Measurements from ENCODE around the gene NUP93.

Gene NUP93

DNA sequence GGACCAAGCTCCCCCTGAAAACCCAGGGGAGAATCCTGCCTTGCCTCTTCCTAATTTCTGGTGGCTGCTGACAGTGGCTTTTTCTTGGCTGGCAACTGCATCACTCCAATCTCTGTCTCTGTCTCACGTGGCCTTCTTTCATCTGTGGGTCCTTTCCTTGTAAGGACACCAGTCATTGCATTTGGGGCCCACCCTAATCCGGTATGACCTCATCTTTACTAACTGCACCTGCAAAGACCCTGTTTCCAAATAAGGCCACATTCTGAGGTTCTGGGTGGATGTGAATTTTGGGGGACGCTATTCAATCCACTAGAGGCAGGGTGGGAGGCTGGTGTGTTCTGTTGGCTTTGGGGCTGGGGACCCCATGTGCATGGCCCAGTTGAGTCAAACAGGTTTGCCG lies 146.1 kb downstream of the NUP93 start:
- no peak overlapping the region for H3K4me3 ChIP-seq
- H3K36me3 ChIP-seq = no peaks in the 10 kb centered on the region
- H3K27ac ChIP-seq = no peak overlapping the region
- intact Hi-C loops (cut with DNase I; ENCODE audit: low total_unique reads) = no loop called here
- TF ChIP-seq, protein P1, sequence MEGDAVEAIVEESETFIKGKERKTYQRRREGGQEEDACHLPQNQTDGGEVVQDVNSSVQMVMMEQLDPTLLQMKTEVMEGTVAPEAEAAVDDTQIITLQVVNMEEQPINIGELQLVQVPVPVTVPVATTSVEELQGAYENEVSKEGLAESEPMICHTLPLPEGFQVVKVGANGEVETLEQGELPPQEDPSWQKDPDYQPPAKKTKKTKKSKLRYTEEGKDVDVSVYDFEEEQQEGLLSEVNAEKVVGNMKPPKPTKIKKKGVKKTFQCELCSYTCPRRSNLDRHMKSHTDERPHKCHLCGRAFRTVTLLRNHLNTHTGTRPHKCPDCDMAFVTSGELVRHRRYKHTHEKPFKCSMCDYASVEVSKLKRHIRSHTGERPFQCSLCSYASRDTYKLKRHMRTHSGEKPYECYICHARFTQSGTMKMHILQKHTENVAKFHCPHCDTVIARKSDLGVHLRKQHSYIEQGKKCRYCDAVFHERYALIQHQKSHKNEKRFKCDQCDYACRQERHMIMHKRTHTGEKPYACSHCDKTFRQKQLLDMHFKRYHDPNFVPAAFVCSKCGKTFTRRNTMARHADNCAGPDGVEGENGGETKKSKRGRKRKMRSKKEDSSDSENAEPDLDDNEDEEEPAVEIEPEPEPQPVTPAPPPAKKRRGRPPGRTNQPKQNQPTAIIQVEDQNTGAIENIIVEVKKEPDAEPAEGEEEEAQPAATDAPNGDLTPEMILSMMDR (IDR thresholded peaks at IDR 0.05) = no peak
- no peaks in the 10 kb centered on the region for H3K27me3 ChIP-seq
- no peaks in the 10 kb centered on the region for H3K4me1 ChIP-seq
- H3K9me3 ChIP-seq = no peaks in the 10 kb centered on the region
- no peak for DNase-seq

DNA sequence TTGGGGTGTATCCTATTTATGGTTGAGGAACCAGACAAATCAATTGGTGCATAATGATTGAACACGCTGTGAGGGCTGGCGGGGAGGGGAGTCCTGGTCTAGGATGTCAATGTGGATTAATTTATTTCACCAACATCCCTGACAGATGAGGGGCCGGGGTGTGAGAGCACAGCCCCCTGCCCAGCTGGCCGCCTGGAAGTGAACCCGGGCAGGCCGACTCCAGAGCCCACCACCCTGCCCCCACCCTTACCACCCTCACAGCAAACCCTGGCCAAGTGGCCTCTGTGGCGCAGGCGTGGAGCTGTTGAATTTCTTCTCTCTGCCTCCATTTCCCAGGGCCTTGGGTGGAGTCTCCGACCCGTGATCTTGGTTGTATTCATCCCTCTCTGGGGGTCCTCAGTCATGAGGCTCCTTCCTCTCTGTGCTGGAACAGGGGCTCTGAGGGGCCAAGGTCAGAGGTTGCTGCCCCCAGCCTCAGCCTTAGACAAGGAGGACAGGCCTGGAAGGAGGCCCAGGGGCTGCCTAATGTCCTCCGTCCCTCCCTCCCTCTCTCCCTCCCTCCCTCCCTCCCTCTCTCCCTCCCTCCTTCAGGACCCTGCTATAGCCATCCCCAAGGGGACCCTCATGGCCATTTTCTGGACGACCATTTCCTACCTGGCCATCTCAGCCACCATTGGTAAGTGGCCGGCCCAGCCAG lies 147.7 kb downstream of the NUP93 start:
- no peak overlapping the region for H3K27ac ChIP-seq
- H3K4me1 ChIP-seq = no peaks in the 10 kb centered on the region
- no peaks in the 10 kb centered on the region for H3K9me3 ChIP-seq
- TF ChIP-seq, protein P1 (IDR thresholded peaks at IDR 0.05) = no peak
- no peaks in the 10 kb centered on the region for H3K36me3 ChIP-seq
- intact Hi-C loops (cut with DNase I; ENCODE audit: low total_unique reads) = no loop called here
- H3K4me3 ChIP-seq = no peak overlapping the region
- no peak for DNase-seq
- H3K27me3 ChIP-seq = no peaks in the 10 kb centered on the region

DNA sequence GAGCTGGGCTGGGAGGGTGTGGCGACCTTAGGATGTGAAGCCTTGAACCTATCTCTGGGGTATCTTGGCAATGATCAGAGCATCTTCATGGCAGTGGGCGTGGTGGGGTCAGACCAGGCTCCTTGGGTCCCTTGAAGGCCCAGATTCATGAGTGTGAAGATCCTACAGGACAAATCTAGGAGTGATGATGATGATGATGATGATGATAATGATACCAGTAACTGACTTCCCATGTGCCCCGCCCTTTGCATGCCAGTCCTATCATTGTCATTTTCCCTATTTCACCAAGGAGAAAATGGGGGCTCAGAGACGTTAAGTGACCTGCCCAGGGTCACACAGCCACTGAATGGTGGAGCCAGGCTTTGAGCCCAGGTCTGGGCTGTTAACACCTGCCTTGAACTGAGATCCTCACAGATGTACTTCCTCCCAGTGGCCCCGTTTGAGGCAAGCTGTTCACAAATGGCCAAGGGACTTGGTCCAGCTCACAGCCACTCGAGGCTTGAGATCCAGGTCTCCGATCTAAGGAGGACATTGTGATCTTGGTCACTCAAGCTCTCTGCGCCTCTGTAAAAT lies 148.4 kb downstream of the NUP93 start:
- Histone ChIP-seq H3K27ac (no peak overlapping the region), H3K9me3 (no peaks in the 10 kb centered on the region), H3K27me3 (no peaks in the 10 kb centered on the region), H3K4me1 (no peaks in the 10 kb centered on the region), H3K36me3 (no peaks in the 10 kb centered on the region), H3K4me3 (no peak overlapping the region)
- DNase-seq = no peak
- intact Hi-C loops (cut with DNase I; ENCODE audit: low total_unique reads) = no loop called here
- TF ChIP-seq, protein P1 (IDR thresholded peaks at IDR 0.05) = no peak

DNA sequence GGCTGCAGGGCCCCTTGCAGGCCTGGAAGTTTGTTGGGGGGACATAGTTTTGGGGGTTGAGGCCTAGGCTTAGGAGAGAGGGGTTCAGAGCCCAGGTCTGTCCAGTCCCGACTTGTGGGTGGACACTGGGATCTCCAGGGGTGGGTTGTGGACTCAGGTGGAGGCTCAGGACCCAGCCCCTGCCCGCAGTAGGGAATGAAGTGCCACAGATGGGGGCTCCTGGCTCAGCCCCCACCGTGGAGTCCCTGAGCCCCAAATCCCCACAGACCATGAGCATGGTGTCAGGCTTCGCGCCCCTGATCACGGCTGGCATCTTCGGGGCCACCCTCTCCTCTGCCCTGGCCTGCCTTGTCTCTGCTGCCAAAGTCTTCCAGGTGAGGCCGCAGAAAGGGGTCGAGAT lies 149.3 kb downstream of the NUP93 start:
- TF ChIP-seq, protein P1 (IDR thresholded peaks at IDR 0.05) = no peak
- no peaks in the 10 kb centered on the region for H3K4me1 ChIP-seq

DNA sequence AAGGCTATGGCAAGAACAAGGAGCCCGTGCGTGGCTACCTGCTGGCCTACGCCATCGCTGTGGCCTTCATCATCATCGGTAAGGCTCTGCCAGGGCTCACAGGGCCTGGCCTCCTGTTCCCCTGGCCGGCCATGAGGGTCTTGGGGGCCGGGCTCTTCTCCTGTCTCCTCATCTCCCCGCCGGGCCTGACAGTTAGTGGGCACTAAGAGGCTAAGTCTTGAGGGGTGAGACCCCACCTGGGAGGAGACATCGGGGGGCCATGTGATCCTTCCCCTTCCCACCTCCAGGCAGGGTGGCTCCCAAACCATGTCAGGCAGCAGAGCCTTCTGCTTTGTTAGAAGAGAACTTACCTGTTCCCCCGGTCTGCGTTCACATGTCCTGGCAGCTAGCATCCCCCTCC lies 150.2 kb downstream of the NUP93 start:
- TF ChIP-seq, protein P1 (IDR thresholded peaks at IDR 0.05) = no peak
- no peaks in the 10 kb centered on the region for H3K36me3 ChIP-seq
- H3K9me3 ChIP-seq = no peaks in the 10 kb centered on the region
- no peaks in the 10 kb centered on the region for H3K27me3 ChIP-seq
- H3K4me1 ChIP-seq = no peaks in the 10 kb centered on the region
- no peak for DNase-seq
- intact Hi-C loops (cut with DNase I; ENCODE audit: low total_unique reads) = no loop called here
- H3K27ac ChIP-seq = no peak overlapping the region
- H3K4me3 ChIP-seq = no peak overlapping the region

More for the DNA sequence above, 149.3 kb downstream of the NUP93 start:
- H3K27ac ChIP-seq = no peak overlapping the region
- H3K36me3 ChIP-seq = no peaks in the 10 kb centered on the region
- no peak overlapping the region for H3K4me3 ChIP-seq
- DNase-seq = no peak
- H3K9me3 ChIP-seq = no peaks in the 10 kb centered on the region
- H3K27me3 ChIP-seq = no peaks in the 10 kb centered on the region
- intact Hi-C loops (cut with DNase I; ENCODE audit: low total_unique reads) = no loop called here

Measured in tibial artery (tissue), 4 donors.